SK-N-MC (cell line): Measurements from ENCODE around the gene IGF2BP1.

Source experiments
- EZH2 ChIP-seq: fragments of 200-600 bp; sonication (generic); IDR thresholded peaks from one replicate; pipeline ENCODE4 v1.6.1; 2017; ENCODE audit warnings: antibody characterized with exemption
- POLR2AphosphoS5 ChIP-seq: IDR thresholded peaks from 2 replicates; pipeline ENCODE4 v1.6.1; 2012; ENCODE audit warnings: mild to moderate bottlenecking, low read depth, low read length, borderline replicate concordance

DNA sequence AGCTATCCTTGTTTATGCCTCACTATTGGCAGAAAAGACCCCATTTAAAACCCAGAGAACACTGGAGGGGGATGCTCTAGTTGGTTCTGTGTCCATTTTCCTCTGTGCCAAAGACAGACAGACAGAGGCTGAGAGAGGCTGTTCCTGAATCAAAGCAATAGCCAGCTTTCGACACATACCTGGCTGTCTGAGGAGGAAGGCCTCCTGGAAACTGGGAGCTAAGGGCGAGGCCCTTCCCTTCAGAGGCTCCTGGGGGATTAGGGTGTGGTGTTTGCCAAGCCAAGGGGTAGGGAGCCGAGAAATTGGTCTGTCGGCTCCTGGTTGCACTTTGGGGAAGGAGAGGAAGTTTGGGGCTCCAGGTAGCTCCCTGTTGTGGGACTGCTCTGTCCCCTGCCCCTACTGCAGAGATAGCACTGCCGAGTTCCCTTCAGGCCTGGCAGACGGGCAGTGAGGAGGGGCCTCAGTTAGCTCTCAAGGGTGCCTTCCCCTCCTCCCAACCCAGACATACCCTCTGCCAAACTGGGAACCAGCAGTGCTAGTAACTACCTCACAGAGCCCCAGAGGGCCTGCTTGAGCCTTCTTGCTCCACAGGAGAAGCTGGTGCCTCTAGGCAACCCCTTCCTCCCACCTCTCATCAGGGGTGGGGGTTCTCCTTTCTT, 56.1 kb downstream of the IGF2BP1 start:
- TF ChIP-seq POLR2AphosphoS5 (0 out of 2 replicates have a peak, but pooled peaks have one; percentile 13), EZH2 (no peak)
